GM21447 (cell line): ENCODE measurements around the gene CHD5.

Experiments
- ATAC-seq: cut with Tn5 transposase; IDR thresholded peaks from one replicate; pipeline ENCODE4 v1.9.1; 2021; ENCODE audit not compliant: unreplicated experiment

CHD5 gene

DNA sequence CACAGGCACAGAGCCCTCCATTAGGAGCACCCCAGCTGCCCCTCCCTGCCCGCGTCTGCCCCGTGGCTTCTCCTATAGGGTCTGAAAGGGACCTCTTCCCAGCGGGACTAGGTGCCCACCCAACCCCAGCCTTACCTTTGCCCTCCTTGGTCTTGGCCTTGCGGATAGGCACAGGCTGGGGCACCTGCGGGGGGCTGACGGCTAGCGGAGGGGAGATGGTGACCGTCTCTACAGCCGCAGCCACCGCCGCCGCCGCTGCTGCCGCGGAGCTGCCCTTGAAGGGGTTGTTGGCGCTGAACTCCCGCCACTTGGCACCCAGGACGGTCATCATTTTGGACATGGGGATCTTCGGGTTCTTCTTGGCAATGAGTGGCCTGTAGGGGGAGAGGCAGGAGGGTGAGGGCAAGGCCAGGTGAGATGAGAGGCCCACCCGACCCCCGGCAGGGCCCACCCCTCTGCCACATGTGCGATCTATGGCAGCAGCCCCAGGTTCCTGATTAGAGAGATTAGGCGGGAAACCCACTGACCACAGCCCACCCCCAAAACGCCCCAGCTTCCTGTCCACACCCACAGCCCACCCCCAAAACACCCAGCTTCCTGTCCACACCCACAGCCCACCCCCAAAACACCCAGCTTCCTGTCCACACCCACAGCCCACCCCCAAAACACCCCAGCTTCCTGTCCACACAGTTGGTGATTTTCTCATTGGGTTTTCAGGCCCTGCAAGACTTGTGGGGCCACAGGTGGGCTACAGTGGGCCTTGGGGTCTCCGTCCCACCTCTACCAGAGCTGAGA is 25.4 kb downstream of the CHD5 start:
- ATAC-seq = no peak

DNA sequence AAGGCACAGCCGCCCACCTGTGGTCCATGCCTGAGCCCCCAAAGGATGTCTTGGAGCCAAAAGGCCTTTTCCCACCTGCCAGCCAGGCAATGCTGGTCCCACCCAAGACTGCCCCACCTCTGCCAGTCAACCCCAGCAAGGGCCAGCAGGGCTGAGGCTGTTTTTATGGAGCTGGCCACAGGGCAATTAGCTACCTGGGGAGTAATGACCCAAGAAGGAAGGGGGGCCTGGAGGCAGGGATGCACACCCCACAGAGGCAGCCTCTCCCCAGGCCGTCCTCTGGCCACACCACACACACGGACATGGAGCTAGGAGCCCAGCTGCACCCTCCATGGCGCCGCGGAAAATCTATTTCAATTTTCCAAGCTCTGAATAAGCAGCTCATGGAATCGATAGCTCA is 27.2 kb downstream of the CHD5 start:
- no peak for ATAC-seq

DNA sequence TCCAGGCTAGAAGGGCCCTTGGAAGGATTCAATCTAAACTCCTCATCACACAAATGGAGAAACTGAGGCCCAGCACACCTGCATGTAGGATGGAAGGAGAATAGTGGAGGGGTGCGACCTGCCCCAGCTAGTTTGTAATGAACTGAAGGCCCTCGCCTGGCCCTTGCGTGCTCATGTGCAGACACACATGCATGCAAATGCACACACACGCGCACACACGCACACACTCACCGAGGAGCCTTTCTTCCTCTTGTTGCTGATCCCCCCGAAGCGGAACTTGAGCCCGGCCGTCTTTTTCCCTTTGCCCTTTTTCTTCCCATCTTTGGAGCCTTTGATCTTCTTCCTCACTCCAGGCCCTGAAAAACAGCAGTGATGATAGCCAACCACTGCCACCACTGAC is 27.9 kb downstream of the CHD5 start:
- ATAC-seq = no peak

DNA sequence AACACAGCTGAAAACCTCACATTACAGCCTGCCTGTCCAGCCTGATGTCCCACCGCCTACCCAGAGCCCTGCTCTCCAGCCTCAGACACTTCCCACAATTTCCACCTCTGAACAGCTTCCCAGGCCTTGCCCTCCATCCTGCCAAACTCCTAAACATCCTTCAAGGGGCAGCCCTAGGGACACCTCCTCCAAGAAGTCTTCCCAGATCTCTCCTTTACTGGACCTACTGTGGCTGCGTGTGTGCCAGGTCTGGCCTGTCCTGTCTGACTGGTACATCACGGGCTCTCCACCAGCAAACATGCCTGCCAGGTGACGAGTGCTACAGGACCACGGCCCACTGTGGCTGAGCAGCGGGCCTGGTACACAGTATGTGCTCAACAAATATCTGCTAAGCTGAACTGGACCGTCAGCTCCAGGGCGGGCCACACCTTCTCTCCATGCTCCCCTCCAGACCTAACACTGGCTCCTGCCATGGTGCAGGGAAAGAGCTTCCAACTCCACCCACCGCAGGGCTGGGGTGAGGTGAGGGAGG is 28.8 kb downstream of the CHD5 start:
- ATAC-seq = no peak

DNA sequence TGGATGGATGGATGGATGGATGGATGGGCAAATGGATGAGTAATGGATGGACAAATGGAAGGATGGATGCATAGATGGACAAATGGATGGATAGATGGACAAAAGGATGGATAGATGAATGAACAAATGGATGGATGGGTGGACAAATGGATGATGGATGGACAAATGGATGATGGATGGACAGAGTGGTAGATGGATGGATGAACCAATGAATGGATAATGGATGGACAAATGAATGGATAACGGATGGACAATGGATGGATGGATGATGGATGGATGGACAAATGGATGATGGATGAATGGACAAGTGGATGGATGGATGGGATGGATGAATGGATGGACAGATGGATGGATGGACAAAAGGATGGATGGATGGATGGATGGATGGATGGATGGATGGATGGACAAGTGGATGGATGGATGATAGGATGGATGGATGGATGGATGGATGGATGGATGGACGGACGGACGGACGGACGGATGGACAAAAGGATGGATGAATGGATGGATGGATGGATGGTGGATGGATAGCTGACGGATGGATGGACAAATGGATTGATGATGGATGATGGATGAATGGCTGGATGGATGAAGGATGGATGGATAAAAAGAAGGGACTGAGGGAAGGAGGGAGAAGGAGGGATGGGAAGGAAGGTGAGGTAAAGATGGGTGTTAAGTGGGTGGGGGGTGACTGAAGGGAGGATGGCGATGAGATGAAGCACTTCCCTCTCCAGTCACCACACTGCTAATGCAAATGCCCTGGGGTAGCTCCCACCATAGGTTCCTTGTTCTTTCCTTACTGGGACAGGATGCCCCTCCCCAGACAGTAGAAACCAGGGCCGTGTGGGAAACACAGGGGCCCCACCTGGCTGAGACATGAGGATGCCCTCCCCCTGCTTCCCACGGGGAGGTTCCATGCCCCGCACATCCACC is 29.8 kb downstream of the CHD5 start:
- ATAC-seq = no peak

DNA sequence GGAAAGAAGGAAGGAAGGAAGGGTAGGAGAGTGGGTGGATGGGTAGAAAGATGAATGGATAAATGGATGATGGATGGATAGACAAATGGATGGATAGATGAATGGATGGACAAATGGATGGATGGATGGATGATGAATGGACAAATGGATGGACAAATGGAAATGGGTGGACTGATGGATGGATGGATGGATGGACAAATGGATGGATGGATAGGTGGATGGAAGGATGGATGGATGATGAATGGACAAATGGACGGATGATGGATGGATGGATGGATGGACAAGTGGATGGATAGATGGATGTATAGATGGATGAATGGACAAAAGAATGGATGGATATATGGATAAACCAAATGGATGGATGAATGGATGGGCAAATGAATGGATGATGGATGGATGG is 30.5 kb downstream of the CHD5 start:
- ATAC-seq = no peak

DNA sequence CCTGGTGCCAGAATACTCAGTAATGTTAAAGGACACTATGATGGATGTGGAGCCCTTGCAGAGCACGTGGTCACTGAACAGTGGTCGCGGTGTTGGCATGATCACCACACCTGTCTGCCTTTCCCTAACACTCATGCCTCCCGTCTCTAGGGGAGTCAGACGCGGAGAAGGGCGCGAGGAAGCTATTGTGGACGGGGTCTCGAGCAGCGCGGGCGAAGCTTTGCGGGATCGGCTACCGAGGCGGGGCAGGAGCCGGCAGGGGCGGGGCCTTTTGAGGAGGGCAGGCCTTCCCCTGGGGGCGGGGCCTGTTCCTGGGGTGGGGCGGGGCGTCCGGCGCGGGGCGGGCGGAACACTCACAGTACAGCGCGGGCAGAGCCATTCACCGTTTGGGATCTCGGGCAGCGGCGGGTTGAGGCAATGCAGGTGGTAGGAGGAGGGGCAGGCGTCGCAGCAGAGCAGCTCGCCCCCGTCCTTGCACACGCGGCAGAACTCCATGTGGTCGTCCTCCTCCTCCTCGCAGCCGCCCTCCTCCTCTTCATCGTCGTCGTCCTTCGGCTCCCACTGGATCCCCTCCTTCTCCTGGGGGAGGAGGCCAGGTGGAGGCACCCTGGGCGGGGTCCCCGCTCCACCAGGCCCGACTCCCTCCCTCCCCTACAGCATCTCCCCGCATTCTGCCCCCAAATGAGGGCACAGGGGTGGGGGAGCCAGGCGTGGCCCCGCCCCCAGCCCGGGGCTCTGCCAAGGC is 31.5 kb downstream of the CHD5 start:
- no peak for ATAC-seq

DNA sequence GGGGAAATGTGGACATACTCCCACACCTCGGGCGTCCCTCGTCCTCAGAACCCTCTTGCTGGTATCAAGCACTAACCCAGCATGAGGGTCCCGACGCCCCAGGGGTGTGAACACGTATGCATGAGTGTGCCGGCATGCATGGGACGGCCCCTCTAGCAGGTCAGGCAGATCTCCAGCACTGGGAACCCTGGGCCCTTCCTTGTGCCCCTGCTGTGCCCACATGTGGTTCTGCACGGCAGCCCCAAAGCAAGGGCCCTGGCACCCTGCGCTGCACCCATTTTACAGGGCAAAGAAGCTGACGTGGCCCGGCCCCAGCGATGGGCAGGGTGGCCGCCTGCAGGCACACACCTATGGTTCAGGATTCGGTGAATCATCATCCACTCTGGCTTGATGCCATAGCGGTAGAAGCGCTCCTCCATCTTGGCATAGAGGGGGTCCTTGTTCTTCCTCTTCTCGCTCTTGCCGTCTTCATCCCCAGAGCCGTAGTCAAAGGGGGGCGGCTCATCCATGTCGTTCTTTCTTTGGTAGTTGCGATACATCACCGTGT is 34.2 kb downstream of the CHD5 start:
- ATAC-seq = no peak

DNA sequence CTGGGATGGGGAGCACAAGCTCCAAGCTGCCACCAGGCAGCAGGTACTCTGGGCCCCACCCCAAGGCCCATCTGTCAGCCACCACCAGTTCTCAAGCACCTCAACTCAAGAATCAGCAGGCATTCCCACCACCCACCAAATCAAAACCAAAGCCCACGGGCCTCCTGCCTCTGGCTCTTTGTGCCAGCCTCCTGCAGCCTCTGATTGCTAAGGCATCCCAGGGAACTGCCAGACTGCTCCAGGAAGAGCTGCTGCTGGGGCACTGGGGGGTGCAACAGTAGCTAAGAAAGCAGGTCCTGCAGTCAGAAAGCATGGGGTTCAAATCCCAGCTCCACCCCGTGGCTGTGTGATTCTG is 34.7 kb downstream of the CHD5 start:
- no peak for ATAC-seq

DNA sequence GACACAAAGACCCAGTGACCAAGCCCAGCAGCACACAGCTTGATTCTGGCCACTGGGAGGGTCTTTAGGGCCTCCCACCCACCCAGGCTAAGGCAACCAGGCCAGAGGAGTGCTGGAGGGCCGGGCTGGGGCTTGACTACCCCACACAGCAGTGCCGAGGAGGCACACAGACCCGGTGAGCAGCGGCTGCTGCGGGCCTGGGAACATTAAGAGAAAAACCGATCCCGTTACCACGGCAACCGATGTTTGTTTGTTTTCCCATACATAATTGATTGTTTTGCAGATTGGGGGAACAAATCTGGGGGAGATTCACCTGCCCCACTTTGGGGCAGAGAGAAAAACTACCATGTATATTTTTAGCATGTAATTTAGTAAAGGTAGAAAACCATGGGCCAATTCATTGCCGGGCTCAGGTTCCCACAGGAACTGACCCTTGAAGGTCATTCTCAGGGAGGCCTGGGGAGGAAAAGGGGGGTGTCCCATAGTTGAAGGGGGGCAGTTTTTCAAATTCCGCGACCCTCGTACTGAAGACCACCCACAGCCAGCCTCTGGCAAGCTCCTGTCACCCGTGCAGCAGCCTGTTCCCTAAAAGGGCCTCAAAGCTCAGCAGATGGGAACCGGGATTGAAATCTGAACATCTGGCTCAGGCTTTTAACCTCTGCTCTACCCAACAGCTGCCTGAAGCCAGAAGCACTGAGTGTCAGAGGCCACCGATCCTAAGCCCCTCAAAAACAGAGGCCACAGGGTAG is 35.3 kb downstream of the CHD5 start:
- no peak for ATAC-seq

DNA sequence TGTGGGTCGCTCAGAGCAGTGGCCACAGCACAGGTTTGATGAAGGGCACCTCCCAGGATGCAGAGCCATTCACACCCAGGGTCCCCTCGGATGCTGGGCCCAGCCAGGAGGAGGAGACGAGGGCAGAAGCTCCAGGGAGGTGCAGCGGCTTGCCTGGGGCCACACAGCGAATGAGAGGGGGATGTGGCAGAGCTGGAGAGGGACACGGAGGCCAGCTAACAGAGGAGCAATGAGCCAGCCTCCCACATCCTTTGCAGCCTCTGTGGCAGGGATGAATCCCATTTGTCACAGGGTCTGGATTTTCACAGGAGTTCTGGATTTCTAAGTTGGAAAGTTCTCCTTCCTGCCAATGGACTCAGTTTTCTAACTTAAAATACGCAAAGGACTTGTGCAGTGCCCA is 35.9 kb downstream of the CHD5 start:
- no peak for ATAC-seq

DNA sequence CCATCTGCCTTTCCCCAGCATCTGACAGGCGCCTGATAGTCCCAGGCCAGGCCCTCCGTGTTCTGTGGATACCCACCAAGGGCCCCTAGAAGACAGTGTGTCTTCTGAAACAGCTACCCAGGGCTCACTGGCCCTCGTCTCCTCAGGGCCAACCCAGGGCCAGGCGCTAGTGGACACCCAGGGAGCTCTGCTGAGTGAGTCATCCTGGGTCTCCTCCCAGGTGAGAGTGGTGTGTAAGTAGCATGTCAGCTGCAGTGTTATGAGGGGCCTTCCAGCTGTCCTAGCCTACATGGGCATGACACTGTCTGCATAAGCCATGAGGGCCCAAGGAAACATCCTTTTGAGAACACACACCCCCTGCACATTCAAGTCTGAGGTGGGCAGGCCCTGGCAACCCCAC is 36.7 kb downstream of the CHD5 start:
- no peak for ATAC-seq

DNA sequence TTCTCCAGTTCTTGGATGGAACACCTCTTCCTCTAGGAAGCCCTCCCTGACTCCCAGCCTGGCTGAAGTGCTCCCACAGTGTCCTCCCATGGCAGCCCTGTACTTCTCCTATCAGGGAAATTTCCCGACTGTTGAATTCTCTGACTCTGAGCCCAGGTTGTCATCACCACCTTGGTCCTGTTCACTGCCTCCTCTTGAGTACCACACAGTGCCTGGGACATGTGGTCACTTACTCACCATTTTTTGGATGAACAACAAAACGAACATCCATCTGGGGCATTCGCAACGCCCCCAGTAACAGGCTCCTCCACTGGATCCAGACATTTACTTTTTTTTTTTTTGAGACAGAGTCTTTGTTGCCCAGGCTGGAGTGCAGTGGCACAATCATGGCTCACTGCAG is 37.4 kb downstream of the CHD5 start:
- no peak for ATAC-seq

DNA sequence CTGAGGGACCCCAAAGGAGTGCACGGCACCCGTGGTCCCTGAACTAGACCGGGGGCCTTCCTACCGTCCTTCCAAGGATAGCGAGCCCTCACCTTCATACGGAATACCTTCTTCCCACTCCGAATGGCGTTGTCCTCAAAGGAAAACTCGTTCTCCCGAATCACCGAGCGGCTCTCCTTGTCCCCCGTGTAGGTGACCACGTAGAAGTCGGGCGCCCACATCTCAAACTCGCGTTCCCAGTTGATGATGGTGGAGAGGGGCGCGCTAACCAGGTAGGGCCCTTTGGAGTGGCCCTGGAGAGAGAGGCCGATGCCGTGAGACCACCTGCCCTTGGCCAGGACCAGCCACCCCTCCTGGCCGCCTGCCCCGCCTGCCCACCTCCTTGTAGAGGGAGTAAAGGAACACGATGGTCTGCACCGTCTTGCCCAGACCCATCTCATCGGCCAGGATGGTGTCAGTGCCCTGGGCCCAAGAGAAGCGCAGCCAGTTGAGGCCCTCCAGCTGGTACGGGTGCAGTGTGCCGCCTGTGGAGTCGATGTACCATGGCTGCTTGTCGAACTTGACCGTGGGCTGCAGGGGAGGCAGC is 38.0 kb downstream of the CHD5 start:
- no peak for ATAC-seq

DNA sequence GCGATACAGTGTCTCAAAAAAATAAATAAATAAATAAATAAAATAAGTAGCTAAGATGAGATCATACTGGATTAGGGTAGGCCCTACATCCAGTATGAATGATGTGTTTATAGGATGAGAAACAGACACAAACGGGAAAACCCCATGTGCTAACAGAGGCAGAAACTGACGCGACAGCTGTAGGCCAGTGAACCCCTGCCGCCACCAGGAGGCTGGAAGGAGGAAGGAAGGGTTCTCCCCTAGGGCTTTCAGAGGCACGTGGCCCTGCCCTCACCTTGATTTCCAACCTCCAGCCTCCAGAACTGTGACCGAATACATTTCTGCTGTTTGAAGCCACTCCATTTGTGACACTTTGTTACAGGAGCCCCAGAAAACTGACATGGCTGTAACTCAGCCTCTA is 38.5 kb downstream of the CHD5 start:
- no peak for ATAC-seq

DNA sequence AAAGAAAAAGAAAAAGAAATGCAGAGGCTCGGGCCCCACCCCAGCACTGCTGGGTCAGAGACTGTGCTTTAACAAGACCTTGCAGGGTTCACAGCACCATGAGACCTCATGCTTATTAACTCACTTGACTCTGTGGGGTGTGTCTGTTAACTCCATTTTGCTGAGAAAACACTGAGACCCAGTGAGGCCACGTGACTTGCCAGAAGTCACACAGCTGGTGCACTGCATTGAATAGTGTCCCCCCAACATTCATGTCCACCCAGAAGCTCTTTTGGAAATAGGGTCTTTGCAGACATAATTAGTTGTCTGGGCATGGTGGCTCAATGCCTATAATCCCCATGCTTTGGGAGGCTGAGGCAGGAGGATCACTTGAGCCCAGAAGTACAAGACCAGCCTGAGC is 39.7 kb downstream of the CHD5 start:
- ATAC-seq = no peak

DNA sequence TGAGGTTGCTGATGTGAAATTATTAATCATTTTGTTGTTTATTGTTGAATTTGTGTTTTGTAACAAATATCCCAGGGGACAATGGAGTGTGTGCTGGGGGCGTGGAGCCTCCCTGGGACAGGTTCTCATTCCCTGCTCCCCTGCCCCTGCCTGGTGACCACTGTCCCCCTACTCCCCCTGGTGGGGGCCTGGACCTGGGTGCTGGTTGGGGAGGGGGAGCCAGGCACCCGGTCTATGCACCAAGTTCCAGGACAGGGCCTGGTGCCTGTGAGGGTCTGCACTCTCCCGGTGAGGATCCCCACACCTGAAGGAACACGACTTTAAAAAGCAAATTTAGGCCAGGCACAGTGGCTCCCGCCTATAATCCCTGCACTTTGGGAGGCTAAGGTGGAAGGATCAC is 42.4 kb downstream of the CHD5 start:
- no peak for ATAC-seq

DNA sequence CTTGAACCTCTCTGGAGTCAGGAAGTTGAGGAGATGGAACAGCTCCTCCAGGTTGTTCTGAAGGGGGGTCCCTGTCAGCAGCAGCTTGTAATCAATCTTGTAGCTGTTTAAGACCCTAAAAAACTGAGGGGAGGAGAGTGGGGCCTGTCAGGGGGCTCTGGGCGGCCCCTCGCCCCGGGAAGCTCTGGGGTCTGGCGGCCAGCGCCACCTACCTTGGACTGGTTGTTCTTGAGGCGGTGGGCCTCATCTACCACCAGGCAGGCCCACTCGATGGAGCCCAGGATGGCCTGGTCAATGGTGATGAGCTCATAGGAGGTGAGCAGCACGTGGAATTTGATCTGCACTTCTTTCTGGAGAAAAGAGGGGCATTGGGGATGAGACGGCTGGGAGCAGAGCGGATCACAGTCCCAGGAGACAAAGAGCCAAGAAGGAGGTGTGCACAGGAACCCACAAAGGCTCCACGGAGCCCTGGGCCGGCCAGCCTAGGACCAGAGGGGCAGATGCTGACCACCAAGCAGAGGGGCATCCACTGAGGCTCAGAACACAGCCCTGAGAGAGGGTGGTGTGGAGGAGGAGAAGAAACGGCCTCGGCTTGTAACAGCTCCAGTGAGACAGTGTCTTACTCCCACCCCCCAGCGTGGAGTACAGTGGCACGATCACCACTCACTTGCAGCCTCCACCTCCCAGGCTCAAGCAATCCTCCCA is 43.5 kb downstream of the CHD5 start:
- no peak for ATAC-seq

DNA sequence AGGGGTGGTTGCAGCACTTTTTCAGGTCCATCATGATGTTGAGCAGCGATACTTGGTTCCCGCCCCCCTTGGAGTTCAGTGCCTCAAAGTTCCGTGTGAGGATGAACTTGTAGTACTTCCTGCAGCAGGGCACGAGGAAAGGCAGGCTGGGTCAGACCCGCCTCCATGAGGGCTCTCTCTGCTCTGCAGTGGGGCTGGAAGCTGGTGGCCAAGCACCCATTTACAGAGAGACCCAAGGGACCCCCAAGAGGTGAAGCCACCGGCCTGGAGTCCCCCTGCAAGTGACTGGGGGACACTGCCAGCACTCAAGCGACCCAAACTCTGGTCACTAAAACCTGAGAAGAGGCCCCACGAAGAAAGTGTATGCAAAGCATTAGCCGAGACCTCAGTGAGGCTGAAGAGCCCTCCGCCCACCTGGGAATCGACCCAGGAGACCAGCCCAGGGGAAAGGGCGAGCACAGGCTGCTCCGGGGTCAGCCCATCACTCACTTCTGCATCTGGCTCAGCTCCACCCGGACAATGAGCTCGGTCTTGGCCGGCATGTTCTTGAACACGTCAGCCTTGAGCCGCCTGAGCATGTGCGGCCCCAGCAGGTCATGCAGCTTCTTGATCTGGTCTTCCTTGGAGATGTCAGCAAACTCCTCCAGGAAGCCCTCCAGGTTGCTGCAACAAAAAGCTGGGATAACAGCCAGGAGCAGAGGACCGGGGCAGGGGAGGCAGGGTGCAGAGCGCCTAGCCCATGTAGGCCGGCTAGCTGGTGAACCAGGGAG is 45.2 kb downstream of the CHD5 start:
- ATAC-seq = no peak
